ENCODE results near the gene LAPTM5.
A peak's percentile ranks its signal among the peaks of the same experiment; 100 is the strongest.
"Not testable (repeated sequence)": the region's sequence is repeated elsewhere in the genome, so short reads cannot be mapped to it uniquely, and the experiment has no call there.

The LAPTM5 gene

DNA sequence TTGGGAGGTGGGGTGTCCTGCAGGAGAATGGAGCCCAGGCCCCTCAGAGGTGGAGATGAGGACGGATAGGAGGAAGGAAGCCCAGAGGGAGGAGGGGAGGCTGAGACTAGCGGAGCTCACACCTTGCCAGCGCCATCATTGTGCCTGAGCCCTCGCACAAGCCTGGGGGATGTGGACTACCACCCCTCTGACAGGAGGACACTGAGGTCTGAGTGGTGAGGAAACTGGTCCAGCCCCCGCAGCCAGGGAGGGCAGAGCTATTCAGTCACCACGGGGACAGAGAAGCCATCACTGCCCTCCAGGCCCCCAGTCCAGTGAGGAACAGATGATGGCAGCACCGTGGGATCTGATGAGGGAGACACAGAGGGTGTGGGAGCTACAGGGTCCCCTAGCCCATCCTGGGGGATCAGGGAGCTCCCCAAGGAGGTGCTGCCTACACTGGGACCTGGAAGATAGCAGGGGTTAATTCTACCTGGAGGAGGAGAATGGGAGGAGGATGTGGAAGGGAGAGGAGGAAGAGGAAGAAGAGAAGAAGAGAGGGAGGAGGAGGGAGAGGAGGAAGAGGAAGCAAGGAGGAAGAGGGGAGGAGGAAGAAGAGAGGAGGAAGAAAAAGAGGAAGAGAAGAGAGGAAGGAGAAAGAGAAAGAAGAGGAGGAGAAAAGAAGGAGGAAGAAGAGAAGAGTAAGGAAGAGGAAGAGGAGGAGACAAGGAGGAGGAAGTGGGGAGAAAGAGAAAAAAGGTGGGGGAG lies 65.2 kb downstream of the LAPTM5 start:
- no peak for ATAC-seq

DNA sequence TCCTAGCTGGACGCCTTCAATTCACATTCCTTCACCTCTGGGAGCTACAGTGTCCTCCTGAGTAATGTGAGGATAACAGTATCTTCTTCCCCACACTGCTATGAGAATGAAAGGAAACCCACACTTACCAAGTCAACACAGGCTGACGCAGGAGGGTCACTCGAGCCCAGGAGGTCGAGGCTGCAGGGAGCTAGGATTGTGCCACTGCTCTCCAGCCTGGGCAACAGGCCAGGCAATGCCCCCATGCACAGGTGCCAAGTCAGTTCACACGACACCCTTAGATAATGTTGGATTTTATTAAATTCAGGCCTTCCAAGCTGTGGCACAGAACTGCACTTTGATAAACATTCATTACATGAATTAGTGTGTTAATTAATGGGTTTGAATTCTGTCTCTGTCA lies 66.1 kb downstream of the LAPTM5 start:
- no peak for ATAC-seq

DNA sequence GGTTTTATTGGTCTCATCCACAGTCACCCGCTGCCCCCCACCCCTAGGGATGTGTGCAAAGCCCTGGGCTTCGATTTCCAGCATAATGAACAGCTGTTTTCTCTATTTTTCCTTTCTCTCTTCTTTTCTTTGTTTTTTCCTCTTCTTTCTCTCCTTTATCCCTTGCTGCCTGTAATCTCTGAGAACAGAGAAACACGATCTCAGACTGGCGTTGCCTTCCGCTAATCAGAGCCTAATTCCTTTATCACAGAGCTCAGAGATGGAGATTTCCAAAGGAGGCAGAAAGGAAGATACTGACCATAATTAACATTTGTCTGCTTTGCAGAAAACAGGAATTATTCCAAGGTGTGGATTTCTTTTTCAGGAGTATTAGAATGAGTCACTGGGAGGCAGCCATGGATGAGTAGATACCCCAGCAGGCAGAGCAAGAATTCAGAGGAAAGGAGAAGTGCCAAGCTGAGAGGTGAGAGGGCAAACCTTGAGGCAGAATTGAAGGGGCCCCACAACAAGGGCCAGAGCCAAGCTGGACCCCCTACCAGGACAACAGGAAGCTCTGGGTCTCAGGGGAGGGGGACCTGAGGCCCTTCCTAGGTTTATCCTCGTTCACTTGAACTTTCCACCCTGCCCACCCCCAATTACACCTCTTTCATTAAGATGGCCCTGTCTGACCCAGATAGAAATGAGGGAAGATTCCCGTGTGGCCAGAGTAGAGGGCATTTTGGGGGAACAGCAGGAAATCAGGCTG lies 67.5 kb downstream of the LAPTM5 start:
- no peak for ATAC-seq

DNA sequence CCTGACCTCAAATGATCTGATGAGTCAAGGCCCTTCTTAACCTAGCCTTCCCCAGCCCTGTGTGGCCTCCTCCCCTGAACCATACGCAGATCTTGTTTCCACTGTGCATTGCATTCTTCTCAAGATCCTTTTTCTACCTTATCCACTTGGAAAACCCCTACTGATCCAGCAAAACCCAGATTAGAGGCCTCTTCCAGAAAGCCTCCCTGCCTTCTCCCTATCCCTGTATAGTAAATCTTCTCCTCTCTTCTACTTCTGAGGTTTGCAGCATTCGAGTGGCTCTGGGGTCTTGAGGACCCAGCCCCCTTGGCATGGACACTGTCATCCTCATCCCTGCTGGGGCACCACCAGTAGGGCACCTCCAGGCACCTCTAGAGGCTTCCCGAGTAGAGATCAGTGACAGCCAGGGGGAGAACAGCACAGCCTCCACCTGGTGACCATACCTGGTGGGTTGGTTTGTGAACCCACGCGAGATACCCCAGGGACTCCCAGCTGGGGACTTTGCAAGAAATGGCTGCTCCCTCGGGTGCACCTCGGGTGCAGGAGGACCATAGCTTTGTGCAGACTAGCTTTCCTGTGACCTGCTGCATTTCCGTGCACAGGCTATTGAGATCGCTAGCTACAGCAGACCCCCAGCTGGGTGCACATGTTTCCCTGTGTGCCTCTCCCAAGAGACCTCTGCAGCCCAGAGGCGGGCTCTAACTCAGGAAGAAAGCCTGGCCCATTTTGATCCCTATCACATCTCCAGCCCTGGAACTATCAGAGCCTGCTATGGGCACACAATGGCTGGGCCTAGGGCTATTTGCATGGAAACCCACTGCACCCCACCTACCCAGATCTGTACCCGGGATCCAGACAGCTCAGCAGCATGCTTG lies 68.4 kb downstream of the LAPTM5 start:
- no peak for ATAC-seq

DNA sequence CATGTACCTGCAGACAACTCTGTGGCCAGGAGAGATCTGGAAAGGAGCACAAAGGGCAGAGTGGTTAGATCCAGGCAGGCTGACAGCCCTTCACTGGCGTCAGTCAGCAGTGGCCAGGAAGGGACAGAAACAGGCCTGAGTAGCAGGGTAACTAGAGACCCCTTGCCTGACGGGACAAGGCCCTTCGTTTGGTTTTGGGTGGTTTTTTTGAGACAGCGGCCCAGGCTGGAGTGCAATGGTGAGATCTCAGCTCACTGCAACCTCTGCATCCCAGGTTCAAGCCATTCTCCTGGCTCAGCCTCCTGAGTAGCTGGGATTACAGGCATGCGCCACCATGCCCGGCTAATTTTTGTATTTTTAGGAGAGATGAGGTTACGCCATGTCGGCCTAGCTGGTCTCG lies 69.1 kb downstream of the LAPTM5 start:
- ATAC-seq, result not testable (repeated sequence)

DNA sequence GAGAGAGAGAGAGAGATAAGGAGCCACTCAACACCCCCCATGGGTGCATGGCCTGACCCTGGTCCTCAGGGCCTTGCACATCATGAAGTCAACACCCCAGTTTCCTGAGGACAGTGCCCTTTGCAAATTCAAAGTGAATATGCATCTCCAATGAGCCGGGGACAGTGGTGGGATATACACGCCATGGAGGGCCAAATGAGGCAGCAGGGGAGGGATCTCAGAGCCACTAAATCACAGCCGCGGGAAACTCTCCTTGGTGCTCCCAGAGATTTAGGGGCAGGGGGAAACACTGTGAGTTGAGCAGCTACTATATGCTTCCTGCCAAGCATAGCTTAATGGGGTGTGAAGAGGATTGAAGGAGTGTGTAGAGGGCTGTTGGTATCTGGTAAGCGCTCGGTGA lies 69.7 kb downstream of the LAPTM5 start:
- no peak for ATAC-seq

DNA sequence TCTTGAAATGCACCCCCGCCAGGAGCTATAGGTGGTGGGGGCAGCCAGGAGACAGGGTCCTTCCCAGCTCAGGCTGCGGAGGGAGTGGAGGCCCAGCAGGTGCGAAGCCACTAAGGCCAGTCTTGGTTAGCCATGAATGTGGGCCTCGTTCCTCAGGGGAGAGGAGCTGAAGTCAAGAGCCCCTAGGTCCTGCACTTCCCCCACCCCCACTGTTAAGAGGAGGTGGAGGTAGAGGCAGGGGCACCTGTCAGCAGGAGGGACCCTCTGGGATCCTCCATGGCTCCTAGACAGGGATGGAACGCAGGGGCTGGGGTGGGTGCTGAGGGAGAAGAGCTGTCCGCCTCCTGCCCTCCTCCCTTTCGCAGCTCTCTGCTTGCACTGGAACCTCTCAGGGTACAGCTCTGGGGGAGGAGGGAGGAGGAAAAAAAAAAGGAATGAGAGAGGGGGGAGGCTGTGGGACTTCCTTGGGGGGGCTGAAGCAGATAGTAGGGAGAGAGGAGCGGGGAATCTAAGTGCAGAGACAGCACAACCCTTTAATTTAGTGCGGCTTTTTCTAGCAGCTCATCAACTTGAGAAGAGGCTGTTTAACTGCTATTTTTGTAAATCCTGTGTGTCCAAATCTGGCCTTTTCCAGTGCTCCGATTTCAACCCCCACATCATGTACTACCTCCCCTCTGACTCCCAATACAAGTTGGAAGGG lies 71.2 kb downstream of the LAPTM5 start:
- no peak for ATAC-seq

DNA sequence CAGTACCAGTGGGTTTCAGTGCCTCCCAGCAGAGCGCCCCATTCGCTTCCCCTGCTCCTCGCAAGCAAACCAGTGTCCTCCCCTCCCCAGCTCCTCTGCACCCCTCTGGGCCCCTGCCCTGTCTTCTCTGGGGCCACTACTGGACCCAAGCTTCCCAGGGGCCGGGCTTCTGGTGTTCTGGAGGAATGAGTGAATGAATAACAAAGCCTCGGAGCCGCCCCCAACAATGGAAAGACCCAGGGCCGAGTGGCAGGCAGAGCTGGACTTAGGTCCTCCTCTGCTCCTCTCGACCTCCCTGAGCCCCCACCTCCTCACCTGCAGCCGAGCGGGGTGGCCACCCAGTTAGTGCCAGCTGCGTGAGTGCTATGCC lies 71.8 kb downstream of the LAPTM5 start:
- ATAC-seq, result no peak

DNA sequence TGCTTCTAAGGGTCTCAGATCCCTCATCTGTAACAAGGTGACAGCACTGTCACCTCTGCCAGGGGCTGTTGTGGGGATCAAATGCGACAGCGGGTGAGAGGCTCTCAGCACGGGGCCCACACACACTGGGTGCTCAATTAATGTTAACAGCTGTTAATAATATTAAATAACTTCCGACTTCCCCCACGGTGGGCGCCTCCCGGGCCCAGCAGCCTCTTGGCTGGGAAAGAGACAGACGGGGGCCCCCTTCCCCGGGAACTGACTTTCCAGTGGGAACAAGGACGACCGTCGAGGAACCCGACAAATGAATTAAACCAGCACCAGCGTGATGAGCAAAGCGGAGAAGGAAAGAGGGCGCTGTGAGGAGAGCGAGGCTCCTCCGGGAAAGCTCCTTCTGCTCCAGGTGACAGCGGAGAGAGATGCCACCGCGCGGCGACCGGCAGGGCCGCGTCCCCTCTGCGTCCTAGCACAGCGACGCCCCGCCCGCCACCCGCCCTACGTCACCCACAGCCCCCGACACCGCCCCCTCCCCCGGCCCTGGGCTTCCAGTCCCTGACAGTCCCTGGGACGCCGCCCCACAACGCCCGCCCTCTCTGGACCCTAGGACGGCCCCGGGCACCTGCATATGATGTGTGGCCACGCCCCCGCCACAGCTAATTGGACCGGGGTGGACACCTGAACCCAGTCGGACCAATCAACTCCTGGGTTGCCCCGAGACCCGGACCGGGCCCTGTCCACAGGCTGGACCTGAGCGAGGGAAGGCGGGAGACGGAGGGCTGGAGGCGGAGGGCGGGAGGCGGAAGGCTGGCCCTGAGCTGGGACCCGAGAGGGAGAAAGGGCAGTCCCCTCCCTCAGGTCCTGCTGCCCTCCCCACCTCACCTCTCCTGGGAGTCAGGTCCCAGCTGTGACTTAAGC lies 72.4 kb downstream of the LAPTM5 start:
- peak; percentile 30 to 32 for ATAC-seq

DNA sequence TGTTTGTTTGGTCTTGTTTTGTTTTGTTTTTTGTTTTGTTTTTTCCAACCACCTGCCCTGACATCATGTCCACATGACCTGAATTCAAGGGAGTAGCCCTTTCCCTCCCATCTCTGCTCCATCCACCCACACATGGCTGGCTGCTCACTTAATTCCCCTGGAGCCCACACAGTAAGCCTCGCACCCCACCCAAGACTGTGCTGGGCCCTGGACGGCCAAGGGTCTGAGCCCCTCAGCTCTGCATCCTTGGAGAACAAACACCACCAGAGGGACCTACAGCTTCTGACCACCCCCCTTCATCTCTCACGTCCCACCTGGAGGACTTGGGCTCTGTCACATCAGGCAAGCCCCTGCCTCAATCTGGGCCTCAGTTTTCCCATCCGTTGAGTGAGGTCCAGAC lies 73.3 kb downstream of the LAPTM5 start:
- no peak for ATAC-seq

DNA sequence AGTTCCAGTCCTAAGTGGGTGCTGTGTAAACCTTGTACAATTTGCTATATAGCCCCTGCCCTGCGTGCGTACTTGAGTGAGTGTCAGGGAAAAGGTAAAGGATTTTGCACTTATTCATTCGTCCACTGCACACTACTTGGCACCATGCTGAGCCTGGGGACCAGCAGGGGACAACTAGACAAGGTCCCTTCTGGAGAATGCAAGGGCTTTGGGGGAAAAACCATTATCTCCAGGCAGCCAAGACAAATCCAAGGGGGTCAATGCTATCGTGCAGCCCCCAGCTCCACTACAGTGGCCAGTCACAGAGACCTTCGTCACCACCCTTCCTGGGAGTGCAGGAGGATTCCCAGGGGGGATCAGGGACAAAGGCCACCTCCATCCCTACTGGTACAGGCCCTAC lies 73.9 kb downstream of the LAPTM5 start:
- no peak for ATAC-seq

Measured in activated CD4-positive, CD25-positive, alpha-beta regulatory T cell treated with anti-CD3 and anti-CD28 coated beads, Interleukin-2, amount 50 U/mL, for 24 hours (primary cell).